ENCODE data around the gene DIP2C. TPM values are rescaled to one million over a fixed set of nuclear protein-coding genes. Genes with fewer than 3 reads are reported as not detected.

Gene DIP2C
- total RNA-seq, 3 donors from 2014 or later: 8.0 to 72.0 (median 8.5) TPM

DNA sequence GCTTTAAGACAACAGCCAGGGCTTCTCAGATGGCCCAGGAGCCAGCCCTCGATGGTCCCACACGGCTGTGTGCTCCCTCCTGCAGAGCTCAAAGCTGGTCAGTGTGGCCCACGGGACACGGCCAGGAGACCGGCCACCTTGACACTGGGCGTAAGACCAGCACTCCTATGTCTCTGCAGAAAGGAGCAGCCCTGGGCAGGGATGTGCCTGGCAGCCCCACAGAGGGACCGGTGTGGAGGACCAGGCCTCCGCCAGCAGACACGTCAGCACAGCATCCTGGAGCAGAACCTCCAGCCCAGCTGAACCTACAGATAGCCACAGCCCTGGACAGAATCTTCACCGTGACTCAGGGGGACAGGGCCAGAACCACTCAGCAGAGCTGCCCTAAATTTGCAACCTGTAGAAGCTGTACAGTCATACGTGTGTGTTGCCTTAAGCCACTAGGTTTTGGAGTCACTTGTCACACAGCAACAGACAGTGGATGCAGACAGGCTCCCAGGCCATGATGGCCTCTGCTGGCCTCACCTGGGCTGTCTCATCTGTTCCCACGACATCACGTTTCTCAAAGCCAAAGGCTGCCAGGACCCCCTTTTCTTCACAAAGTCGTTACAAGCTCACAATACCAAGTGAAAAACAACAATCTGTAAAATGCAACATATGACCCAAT is 132.4 kb downstream of the DIP2C start:
- Histone ChIP-seq H3K9me3 (no peaks in the 10 kb centered on the region), H3K4me3 (no peak overlapping the region), H3K36me3 (ENCODE audit: low read depth) (no peaks in the 10 kb centered on the region), H3K4me1 (ENCODE audit: low read depth) (no peaks in the 10 kb centered on the region)
- TF ChIP-seq, protein P1, sequence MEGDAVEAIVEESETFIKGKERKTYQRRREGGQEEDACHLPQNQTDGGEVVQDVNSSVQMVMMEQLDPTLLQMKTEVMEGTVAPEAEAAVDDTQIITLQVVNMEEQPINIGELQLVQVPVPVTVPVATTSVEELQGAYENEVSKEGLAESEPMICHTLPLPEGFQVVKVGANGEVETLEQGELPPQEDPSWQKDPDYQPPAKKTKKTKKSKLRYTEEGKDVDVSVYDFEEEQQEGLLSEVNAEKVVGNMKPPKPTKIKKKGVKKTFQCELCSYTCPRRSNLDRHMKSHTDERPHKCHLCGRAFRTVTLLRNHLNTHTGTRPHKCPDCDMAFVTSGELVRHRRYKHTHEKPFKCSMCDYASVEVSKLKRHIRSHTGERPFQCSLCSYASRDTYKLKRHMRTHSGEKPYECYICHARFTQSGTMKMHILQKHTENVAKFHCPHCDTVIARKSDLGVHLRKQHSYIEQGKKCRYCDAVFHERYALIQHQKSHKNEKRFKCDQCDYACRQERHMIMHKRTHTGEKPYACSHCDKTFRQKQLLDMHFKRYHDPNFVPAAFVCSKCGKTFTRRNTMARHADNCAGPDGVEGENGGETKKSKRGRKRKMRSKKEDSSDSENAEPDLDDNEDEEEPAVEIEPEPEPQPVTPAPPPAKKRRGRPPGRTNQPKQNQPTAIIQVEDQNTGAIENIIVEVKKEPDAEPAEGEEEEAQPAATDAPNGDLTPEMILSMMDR (IDR thresholded peaks at IDR 0.05): no peak
- no peak for ATAC-seq
- intact Hi-C loops (cut with DNase I, micrococcal nuclease): no loop called here
- DNase-seq: no peak

DNA sequence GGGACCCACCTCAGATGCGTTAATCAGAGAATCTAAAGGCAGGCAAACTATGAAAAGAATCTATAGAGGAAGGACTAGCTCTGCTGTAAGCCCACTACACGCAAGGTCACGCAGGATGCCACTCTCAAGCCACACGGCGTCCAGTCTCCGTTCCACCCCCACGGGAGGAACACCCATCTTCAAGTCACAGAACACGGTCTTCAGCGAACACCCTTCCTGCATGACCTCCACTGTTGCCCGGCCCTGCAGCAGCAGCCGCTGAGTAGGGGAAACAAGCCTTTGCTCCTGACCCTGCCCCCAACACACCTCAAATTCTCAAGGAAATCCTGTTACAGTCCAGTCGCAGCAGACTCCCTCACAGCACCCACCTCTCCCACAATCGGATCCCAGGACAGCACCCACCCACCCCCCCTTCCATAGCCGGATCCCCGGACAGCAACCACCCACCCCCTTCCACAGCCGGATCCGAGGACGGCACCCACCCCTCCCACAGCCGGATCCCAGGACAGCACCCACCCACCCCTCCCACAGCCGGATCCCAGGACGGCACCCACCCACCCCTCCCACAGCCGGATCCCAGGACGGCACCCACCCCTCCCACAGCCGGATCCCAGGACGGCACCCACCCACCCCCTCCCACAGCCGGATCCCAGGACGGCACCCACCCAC is 133.7 kb downstream of the DIP2C start:
- ATAC-seq (no peak), DNase-seq (no peak)
- TF ChIP-seq, protein P1 (IDR thresholded peaks at IDR 0.05): no peak
- Histone ChIP-seq H3K4me3 (no peak overlapping the region), H3K9me3 (no peaks in the 10 kb centered on the region), H3K4me1 (ENCODE audit: low read depth) (no peaks in the 10 kb centered on the region), H3K36me3 (ENCODE audit: low read depth) (no peaks in the 10 kb centered on the region)
- intact Hi-C loops (cut with DNase I, micrococcal nuclease): no loop called here

DNA sequence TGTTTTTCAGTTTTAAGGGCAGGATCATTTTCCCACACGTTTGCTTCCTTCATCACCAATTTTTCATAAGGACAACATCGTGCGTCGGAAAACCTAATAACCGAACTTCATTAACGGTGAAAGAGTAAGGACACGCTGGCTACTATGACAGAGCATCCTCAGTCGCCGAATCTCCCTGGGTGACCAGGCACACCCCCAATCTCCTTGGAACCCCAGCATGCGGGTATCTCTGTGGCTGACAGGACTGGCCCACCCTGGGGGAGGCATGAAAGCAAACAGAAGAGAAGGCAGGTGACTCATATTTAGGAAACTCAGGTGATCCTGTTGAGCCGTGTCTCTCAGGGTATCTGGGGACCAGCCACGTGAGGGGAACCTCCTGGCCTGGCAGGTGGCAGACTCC is 134.2 kb downstream of the DIP2C start:
- Histone ChIP-seq H3K9me3 (no peaks in the 10 kb centered on the region), H3K36me3 (ENCODE audit: low read depth) (no peaks in the 10 kb centered on the region), H3K4me3 (no peak overlapping the region), H3K4me1 (ENCODE audit: low read depth) (no peaks in the 10 kb centered on the region)
- DNase-seq: no peak
- ATAC-seq: no peak
- intact Hi-C loops (cut with DNase I, micrococcal nuclease): no loop called here
- TF ChIP-seq, protein P1 (IDR thresholded peaks at IDR 0.05): no peak

DNA sequence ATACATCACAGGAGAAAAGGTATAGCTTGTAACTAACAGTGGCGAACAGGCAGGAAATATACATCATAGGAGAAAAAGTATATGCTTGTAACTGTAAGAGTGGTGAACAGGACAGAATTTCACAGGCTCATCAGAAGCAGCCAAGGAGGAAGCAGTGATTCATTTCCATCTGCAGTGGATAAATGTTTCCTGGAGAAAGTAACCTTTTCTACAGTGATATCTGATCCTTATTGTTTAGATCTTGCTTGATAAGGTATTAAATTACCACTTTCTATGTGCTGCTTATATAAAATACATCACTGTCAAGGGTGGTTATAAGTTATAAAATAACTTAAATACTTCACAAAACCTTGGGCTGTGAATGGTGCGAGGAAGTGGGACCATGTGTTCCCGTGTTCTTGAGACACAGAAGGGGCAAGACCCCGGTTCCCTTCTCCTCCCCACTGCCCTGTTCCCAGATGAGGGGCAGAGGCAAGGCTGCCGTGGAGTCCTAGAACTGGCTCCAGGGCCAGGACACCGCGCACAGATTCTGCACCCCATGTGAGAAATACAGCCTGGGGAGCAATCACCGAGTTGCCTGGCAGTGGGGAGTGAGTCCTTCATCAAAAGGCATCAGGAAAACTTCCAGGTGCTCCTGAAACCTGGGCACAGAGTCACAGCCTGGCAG is 135.2 kb downstream of the DIP2C start:
- no peak for ATAC-seq
- TF ChIP-seq, protein P1 (IDR thresholded peaks at IDR 0.05): no peak

DNA sequence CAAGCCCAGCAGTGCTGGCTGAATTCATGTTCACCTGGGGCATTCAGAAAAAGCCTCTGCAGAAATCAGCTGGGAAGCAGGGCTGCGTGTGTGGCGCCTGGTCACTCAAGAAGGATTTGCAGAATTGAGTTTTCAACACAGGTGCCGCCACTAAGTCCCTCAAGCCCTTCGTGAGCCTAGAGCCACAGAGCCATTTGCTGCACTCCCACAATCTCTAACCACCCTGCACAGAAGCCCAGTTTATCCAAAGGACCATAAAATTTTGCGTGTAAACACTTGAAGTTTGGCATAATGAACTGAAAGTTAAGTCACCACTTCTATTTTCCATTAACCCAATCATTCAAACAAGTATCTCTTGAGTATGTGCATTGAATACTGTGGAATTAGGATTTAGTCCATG is 136.2 kb downstream of the DIP2C start:
- intact Hi-C loops (cut with DNase I, micrococcal nuclease): no loop called here
- no peak for ATAC-seq
- Histone ChIP-seq H3K9me3 (no peaks in the 10 kb centered on the region), H3K4me1 (ENCODE audit: low read depth) (no peaks in the 10 kb centered on the region), H3K36me3 (ENCODE audit: low read depth) (no peaks in the 10 kb centered on the region), H3K4me3 (no peak overlapping the region)
- TF ChIP-seq, protein P1 (IDR thresholded peaks at IDR 0.05): no peak
- DNase-seq: no peak

More for the DNA sequence above, 135.2 kb downstream of the DIP2C start:
- no peak for DNase-seq
- Histone ChIP-seq H3K4me1 (ENCODE audit: low read depth) (no peaks in the 10 kb centered on the region), H3K4me3 (no peak overlapping the region), H3K36me3 (ENCODE audit: low read depth) (no peaks in the 10 kb centered on the region), H3K9me3 (no peaks in the 10 kb centered on the region)
- intact Hi-C loops (cut with DNase I, micrococcal nuclease): no loop called here

Data from mucosa of descending colon (tissue), 3 donors.